ENCODE results near the gene RNF181.
"Not testable (repeated sequence)": the region's sequence is repeated elsewhere in the genome, so short reads cannot be mapped to it uniquely, and the experiment has no call there.

Gene RNF181

GRCh38 chr2:85589982-85590791 lies 5.4 kb upstream of the RNF181 start:
- Histone ChIP-seq H3K9me3 (ENCODE audit: control insufficient read depth, insufficient read depth, low read length) (no peaks in the 10 kb centered on the region), H3K27me3 (ENCODE audit: control insufficient read depth, insufficient read depth, low read length) (peaks cover 15% of the 10 kb centered on the region), H3K4me3 (ENCODE audit: low read depth, low read length) (no peak overlapping the region), H3K36me3 (ENCODE audit: control insufficient read depth, insufficient read depth, low read length) (no peaks in the 10 kb centered on the region), H3K4me1 (ENCODE audit: control insufficient read depth, insufficient read depth, low read length) (no peaks in the 10 kb centered on the region), H3K9ac (ENCODE audit: low read depth, low read length) (no peak overlapping the region)

DNA sequence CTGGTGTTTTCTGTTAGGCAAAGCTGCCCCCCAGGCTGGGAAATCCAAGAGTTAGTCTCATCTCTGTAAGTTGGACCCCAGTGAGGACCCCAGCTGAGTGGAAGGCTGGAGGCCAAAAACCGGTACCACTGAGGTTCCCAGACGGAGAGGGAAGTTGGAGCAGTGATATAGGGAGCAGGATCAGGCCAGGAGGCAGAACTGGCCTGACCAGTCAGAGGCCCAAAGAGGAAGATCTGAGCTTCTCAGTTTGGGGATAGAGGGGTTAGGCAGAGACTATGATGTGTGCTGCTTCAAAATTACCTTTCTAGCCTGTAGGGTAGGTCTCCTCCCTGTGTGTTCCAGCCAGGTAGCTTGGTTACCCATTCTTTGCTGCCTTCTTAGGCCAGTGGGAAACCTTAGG lies 4.6 kb upstream of the RNF181 start:
- Histone ChIP-seq H3K9me3 (ENCODE audit: control insufficient read depth, insufficient read depth, low read length) (no peaks in the 10 kb centered on the region), H3K36me3 (ENCODE audit: control insufficient read depth, insufficient read depth, low read length) (no peaks in the 10 kb centered on the region), H3K9ac (ENCODE audit: low read depth, low read length) (no peak overlapping the region), H3K4me3 (ENCODE audit: low read depth, low read length) (no peak overlapping the region), H3K27me3 (ENCODE audit: control insufficient read depth, insufficient read depth, low read length) (peaks cover 8% of the 10 kb centered on the region), H3K4me1 (ENCODE audit: control insufficient read depth, insufficient read depth, low read length) (no peaks in the 10 kb centered on the region)

DNA sequence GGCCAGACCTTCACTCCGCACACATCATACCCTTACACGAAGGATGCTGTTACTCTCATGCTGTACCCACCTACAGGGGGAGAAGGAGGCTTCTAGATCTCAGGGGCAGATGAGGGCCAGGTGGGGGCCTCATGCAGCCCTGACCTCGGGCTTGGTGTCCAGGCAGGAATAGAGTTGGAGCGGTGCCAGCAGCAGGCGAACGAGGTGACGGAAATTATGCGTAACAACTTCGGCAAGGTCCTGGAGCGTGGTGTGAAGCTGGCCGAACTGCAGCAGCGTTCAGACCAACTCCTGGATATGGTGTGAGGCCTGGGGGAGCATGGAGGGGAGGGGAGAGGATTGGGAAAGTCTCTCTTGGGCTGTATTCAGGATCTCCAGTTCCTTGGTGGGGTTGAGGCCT lies 4.0 kb upstream of the RNF181 start:
- no peak overlapping the region for H3K9ac ChIP-seq (ENCODE audit: low read depth, low read length)
- peaks cover 4% of the 10 kb centered on the region for H3K4me1 ChIP-seq (ENCODE audit: control insufficient read depth, insufficient read depth, low read length)
- no peaks in the 10 kb centered on the region for H3K36me3 ChIP-seq (ENCODE audit: control insufficient read depth, insufficient read depth, low read length)

DNA sequence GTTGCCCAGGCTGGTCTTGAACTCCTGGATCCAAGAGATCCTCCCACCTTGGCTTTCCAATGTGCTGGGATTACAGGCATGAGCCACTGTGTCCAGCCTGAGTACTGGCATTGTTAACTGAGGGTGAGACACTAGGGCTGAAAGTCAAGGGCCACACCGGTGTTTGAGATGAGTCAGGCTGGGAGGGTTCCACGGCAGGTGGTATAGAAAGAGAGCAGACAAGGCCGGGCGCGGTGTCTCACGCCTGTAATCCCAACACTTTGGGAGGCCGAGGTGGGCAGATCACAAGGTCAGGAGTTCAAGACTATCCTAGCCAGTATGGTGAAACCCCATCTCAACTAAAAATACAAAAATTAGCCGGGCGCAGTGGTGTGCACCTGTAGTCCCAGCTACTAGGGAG lies 3.2 kb upstream of the RNF181 start:
- not testable (repeated sequence) for H3K27me3 ChIP-seq (ENCODE audit: control insufficient read depth, insufficient read depth, low read length); H3K4me1 ChIP-seq (ENCODE audit: control insufficient read depth, insufficient read depth, low read length); H3K9me3 ChIP-seq (ENCODE audit: control insufficient read depth, insufficient read depth, low read length); H3K4me3 ChIP-seq (ENCODE audit: low read depth, low read length); H3K9ac ChIP-seq (ENCODE audit: low read depth, low read length); H3K36me3 ChIP-seq (ENCODE audit: control insufficient read depth, insufficient read depth, low read length)

More for the DNA sequence above, 4.0 kb upstream of the RNF181 start:
- Histone ChIP-seq H3K4me3 (ENCODE audit: low read depth, low read length) (no peak overlapping the region), H3K27me3 (ENCODE audit: control insufficient read depth, insufficient read depth, low read length) (peaks cover 6% of the 10 kb centered on the region), H3K9me3 (ENCODE audit: control insufficient read depth, insufficient read depth, low read length) (no peaks in the 10 kb centered on the region)

- no peaks in the 10 kb centered on the region for H3K9me3 ChIP-seq (ENCODE audit: control insufficient read depth, insufficient read depth, low read length)
- peaks cover 5% of the 10 kb centered on the region for H3K36me3 ChIP-seq (ENCODE audit: control insufficient read depth, insufficient read depth, low read length)
- peaks cover 4% of the 10 kb centered on the region for H3K4me1 ChIP-seq (ENCODE audit: control insufficient read depth, insufficient read depth, low read length)
- H3K9ac ChIP-seq (ENCODE audit: low read depth, low read length): no peak overlapping the region
- H3K4me3 ChIP-seq (ENCODE audit: low read depth, low read length): no peak overlapping the region
- H3K27me3 ChIP-seq (ENCODE audit: control insufficient read depth, insufficient read depth, low read length): peaks cover 6% of the 10 kb centered on the region
Measured at GRCh38 chr2:85593023-85593422, 2.5 kb upstream of the RNF181 start.

- H3K27me3 ChIP-seq (ENCODE audit: control insufficient read depth, insufficient read depth, low read length): peaks cover 6% of the 10 kb centered on the region
Measured at GRCh38 chr2:85594715-85595300, 737 bp upstream of the RNF181 start.

GRCh38 chr2:85596026-85596333 lies 435 bp downstream of the RNF181 start:
- Histone ChIP-seq H3K9me3 (ENCODE audit: control insufficient read depth, insufficient read depth, low read length) (no peaks in the 10 kb centered on the region), H3K27me3 (ENCODE audit: control insufficient read depth, insufficient read depth, low read length) (no peaks in the 10 kb centered on the region), H3K4me3 (ENCODE audit: low read depth, low read length) (peak overlapping the region; percentile 96), H3K4me1 (ENCODE audit: control insufficient read depth, insufficient read depth, low read length) (peaks cover 4% of the 10 kb centered on the region), H3K36me3 (ENCODE audit: control insufficient read depth, insufficient read depth, low read length) (peaks cover 23% of the 10 kb centered on the region), H3K9ac (ENCODE audit: low read depth, low read length) (peak overlapping the region; percentile 83)

More at GRCh38 chr2:85594715-85595300, 737 bp upstream of the RNF181 start:
- no peaks in the 10 kb centered on the region for H3K9me3 ChIP-seq (ENCODE audit: control insufficient read depth, insufficient read depth, low read length)
- H3K4me1 ChIP-seq (ENCODE audit: control insufficient read depth, insufficient read depth, low read length): peaks cover 4% of the 10 kb centered on the region
- H3K4me3 ChIP-seq (ENCODE audit: low read depth, low read length): peak overlapping the region; percentile 96
- peak overlapping the region; percentile 89 for H3K9ac ChIP-seq (ENCODE audit: low read depth, low read length)
- peaks cover 20% of the 10 kb centered on the region for H3K36me3 ChIP-seq (ENCODE audit: control insufficient read depth, insufficient read depth, low read length)

- Histone ChIP-seq H3K36me3 (ENCODE audit: control insufficient read depth, insufficient read depth, low read length) (peaks cover 23% of the 10 kb centered on the region), H3K4me1 (ENCODE audit: control insufficient read depth, insufficient read depth, low read length) (peaks cover 4% of the 10 kb centered on the region), H3K27me3 (ENCODE audit: control insufficient read depth, insufficient read depth, low read length) (no peaks in the 10 kb centered on the region), H3K4me3 (ENCODE audit: low read depth, low read length) (peak overlapping the region; percentile 96), H3K9ac (ENCODE audit: low read depth, low read length) (no peak overlapping the region), H3K9me3 (ENCODE audit: control insufficient read depth, insufficient read depth, low read length) (no peaks in the 10 kb centered on the region)
Measured at GRCh38 chr2:85596486-85597143, 1.1 kb downstream of the RNF181 start.

DNA sequence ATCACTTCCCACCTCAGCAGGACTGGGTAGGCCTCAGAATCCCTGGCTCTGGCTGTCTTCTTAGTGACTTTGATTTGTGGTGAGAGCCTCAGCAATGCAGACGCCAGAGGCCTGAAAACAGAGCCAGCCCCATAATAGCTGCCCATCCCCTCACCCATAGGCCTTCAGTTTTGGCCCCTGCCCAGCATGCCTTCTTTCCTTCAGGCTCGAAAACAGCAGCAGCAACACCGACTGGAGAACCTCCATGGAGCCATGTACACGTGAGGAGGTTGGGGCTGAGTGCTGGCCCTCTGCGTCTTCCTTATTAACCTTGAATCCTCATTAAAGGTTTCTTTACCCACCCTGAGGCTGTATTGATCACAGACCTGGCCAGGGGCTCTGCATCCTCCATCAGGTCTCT lies 1.7 kb downstream of the RNF181 start:
- Histone ChIP-seq H3K9ac (ENCODE audit: low read depth, low read length) (no peak overlapping the region), H3K36me3 (ENCODE audit: control insufficient read depth, insufficient read depth, low read length) (peaks cover 23% of the 10 kb centered on the region), H3K4me3 (ENCODE audit: low read depth, low read length) (no peak overlapping the region), H3K27me3 (ENCODE audit: control insufficient read depth, insufficient read depth, low read length) (no peaks in the 10 kb centered on the region), H3K4me1 (ENCODE audit: control insufficient read depth, insufficient read depth, low read length) (peaks cover 4% of the 10 kb centered on the region), H3K9me3 (ENCODE audit: control insufficient read depth, insufficient read depth, low read length) (no peaks in the 10 kb centered on the region)

DNA sequence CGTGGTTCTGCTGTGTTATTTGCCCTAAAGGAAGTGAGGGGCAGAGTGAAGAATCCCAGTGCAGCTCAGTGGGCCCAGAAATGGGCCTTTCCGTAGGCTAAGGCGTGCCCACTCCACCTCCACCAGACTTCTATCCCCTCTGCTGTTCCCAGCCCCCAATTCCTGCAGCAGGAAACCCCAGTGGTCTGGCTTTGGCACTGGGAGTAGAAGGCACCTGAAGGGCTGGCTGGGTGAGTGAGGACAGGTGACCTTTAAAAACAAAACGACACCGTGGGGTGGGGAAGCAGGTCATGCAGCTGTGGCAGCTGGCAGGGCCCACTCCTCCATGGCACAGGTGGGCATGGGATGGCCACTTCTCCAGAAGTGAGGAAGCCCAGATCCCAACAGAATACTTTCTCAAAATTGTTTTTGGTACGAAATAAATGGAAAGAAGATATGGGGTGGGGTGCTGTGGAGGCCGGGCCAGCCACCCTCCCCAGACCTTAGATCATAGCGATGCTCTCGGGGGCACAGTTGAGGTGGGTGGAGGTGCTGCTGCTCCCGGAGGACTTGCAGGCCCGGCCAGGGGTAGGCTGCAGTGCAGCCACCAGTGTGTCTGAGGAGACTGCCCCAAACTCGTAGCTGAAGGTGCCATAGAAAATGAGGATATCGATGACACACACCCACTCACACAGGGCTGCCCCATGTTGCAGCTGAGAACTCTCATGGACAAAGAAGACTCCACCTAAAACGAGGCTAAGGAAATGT lies 3.2 kb downstream of the RNF181 start:
- Histone ChIP-seq H3K4me3 (ENCODE audit: low read depth, low read length) (no peak overlapping the region), H3K9ac (ENCODE audit: low read depth, low read length) (no peak overlapping the region), H3K9me3 (ENCODE audit: control insufficient read depth, insufficient read depth, low read length) (no peaks in the 10 kb centered on the region), H3K27me3 (ENCODE audit: control insufficient read depth, insufficient read depth, low read length) (no peaks in the 10 kb centered on the region), H3K4me1 (ENCODE audit: control insufficient read depth, insufficient read depth, low read length) (peaks cover 4% of the 10 kb centered on the region), H3K36me3 (ENCODE audit: control insufficient read depth, insufficient read depth, low read length) (peaks cover 23% of the 10 kb centered on the region)

- Histone ChIP-seq H3K4me3 (ENCODE audit: low read depth, low read length) (no peak overlapping the region), H3K9me3 (ENCODE audit: control insufficient read depth, insufficient read depth, low read length) (no peaks in the 10 kb centered on the region), H3K36me3 (ENCODE audit: control insufficient read depth, insufficient read depth, low read length) (peaks cover 23% of the 10 kb centered on the region), H3K9ac (ENCODE audit: low read depth, low read length) (no peak overlapping the region), H3K4me1 (ENCODE audit: control insufficient read depth, insufficient read depth, low read length) (peaks cover 4% of the 10 kb centered on the region), H3K27me3 (ENCODE audit: control insufficient read depth, insufficient read depth, low read length) (no peaks in the 10 kb centered on the region)
Measured at GRCh38 chr2:85599468-85600234, 4.1 kb downstream of the RNF181 start.

Data from iPS-15b (cell line).